SH-SY5Y (cell line): ENCODE results near the gene PLEK.

Source experiments
- GATA2 ChIP-seq: IDR thresholded peaks from 2 replicates; pipeline ENCODE4 v1.6.1; 2011; ENCODE audit warnings: mild to moderate bottlenecking, low read depth, low read length
- GATA3 ChIP-seq: IDR thresholded peaks from 2 replicates; pipeline ENCODE4 v1.6.1; 2011; ENCODE audit warnings: low read depth, mild to moderate bottlenecking, low read length, moderate library complexity

PLEK gene

DNA sequence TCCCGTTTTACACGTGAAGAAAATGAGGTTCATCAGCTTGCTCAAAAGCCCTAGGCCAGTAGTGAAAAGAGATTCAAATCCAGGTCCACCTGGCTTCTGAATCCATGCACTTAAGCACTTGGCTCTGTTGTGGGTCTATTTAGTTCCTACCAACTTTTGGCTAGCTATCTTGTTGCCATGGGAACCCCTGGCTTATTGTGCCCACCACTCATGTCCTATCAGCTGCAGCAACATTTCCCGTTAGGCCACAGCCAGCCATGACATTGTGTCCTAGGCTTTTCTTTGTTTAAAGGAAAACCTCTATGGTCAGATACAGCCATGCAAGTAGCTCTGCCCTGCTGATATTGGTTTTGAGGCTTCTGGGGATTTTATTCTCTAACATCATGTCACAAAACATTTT is 49.8 kb downstream of the PLEK start:
- TF ChIP-seq GATA2 = no peak
- TF ChIP-seq GATA3 = no peak

DNA sequence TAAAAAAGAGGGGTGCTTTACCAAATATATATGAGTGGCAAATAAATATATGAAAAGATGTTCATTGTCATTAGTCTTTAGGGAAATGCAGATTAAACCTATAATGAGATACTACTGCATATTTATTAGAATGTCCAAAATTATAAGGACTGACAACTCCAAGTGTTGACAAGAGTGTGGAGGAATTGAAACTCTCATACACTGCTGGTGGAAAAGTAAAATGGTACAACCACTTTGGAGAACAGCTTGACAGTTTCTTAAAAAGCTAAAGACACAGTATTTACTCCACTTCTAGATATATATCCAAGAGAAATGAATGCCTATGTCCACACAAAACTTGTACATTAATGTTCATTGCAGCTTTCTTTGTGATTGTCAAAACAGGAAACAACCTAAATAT is 50.4 kb downstream of the PLEK start:
- TF ChIP-seq GATA2 (no peak), GATA3 (no peak)

DNA sequence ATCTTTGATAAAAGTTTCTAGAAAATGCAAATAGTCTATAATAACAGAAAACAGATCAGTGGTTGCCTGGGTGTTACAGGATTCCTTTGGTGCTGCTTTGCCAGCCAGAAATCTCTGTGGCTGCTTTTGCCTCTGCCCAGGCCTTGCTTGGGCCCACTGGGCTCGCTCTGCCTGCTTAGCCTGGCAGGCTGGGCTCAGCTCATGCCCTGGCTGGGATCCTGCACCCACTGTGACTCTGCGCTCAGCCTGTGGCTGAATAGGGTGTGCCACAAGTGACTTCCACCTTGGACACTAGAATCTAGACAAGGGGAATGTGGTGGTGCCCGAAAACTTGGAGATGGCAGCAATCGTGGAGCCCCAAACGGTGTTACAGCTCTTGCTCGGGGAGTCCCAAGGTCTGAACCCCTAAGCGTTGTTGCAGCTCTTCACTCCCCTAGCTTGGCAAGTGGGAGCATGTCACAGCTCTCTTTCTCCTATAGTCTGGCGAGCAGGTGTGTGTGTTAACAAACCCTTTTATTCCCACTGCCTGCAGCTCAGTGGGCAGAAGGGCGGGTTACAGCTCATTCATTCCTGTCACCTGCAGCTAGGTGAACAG is 51.1 kb downstream of the PLEK start:
- TF ChIP-seq GATA3 (no peak), GATA2 (no peak)

DNA sequence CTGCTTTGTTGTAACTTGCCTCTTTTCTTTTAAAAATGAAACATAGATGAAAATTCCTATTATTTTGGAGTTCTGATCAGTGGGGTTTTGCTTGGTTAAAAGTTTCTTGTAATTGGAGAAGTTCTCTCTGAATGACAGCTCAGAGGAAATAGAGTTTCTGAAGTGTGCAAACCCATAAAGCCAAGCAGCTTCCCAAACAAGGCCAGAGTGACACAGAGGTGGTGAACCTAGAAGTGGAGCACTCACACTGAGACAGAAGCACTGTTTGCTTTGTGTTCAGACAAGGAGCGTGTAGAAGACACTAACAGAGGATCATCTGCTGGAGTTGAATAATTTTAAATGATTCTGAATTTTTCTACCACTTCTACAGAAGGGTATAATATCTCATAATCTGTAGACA is 52.8 kb downstream of the PLEK start:
- TF ChIP-seq GATA3 (no peak), GATA2 (no peak)

DNA sequence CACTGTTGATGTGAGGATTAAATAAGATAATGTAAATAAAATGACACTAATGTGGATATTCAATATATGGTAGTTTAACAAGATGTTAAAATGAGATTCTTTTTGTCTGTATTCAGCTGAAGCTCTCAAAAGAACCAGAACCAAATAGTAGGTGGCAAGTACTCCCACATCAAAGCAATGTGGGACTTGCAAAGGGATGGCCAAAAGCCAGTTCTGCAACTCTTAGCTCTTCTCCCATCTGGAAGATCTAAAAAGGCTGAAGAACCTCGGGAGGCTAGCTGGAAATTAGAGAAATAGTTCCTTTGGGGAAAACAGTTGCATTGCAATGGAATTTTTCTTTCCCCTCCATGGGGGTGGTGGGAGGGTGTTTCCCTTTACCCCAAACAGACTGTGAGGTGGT is 53.3 kb downstream of the PLEK start:
- TF ChIP-seq GATA2 (no peak), GATA3 (no peak)

DNA sequence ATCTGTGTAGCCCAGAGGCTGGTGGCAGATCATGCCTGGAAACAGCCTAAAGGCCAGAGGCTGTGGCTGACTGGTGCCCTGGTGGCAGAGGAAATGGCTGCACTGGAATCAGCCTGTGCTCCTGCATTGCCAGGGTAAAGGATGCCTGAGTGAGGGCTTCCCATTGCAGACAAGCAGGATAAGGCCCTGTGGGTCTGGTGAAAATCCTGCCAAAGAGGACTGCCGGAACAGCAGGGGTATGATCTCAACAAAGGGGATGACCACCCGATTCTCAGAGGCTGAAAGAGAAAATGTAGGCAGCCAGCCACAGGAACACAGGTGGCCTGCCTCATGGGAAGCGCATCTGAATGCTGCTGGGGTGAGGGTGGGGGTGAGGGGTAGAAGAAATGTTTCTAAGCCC is 53.8 kb downstream of the PLEK start:
- no peak for TF ChIP-seq GATA2
- no peak for TF ChIP-seq GATA3

DNA sequence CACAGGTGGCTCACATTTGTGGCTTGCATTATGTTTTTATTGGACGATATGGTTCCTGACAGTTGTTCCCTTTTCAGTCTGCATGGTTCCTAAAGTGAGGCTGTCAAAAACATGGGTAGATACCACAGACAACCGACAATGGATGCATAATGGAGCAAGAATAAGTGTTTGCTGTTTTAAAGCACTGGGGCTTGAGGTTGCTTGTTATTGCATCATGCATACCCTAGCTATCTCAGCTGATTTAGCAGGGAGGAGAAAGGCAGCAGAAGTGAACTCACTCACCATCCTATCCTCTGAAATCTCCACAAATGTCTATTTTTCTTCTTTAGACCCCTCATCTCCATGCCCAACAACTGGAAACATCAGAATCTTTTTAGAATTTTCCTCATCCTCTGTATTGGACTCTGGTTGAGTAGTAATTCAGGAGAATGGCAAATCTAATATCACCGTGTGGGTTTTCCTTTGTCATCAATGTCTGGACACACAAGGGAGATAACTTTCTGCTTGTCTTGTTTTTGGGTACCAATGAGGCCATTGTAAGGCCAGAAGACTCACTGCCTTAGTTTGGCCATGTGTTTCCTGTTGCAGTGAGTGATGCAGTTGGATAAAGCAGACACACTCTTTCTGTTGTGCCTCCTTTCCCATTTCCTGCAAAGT is 55.3 kb downstream of the PLEK start:
- TF ChIP-seq GATA2 (no peak), GATA3 (no peak)

DNA sequence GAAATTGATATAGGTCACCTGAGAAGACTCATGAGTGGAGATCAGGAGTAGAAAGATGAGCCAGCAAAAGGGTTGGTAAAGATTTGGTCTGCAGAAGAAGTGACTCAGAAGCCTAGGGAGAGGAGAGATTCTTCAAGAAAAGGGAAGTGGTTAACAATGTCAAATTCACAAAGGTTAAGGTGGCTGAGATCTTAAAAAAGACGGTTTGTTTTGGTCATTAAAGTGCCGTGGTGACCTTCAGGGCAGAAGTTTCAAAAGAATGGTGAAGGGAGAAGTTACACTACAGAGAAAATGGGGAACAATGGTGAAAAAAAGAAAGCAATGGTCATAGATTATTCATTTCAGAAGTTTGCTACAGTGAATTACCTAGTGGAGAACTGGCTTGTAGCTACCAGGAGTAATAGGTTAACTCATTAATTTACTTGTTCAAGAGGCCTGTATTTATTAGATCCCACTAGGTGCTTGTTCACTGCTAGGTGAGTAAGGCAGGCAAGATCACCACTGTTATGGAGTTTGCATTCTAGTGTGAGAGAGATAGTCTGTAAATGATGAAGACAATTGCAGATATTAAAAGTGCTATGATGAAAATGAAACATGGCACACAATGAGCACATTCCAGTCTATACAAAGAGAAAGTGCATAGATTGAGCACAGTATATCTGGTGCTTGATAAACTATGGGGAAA is 59.0 kb downstream of the PLEK start:
- TF ChIP-seq GATA2 (no peak), GATA3 (no peak)

DNA sequence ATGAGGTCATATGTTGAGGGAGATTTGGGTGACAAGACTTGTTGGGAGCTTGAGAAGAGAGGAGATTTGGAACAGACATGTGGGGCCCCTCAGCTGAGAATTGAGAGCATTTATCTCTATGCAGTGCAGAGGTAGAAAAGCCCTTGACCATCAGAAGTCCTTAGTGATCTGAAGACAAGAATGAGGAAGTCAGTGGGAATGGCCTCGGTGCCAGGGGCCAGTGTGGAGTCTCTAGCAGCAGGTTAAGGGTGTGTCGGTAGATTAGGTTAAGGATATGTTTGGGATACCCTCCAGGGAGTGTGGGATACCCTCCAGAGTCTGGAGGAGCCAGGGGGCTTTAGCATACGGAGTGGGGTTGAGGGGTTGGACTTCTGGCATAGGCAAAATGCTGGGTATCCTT is 60.4 kb downstream of the PLEK start:
- TF ChIP-seq GATA3 = no peak
- no peak for TF ChIP-seq GATA2

DNA sequence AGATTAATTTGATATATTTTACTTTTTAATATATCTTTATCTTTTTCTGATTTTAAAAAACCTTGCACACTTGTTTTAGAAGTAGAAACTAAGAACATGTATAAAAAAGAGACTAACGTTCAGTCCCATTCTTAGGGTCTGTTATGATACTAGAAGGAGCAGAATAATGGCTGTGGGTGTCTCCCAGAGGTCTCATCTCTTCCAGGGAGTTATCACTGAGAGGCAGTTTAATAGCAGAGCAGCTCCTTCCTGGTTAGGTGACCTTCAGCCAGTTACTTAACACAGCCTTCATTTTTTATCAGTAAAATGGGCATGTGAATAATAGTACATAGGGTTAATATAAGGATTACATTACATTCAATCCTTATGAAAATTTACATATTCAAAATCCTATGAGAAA is 61.4 kb downstream of the PLEK start:
- TF ChIP-seq GATA3 (no peak), GATA2 (no peak)

DNA sequence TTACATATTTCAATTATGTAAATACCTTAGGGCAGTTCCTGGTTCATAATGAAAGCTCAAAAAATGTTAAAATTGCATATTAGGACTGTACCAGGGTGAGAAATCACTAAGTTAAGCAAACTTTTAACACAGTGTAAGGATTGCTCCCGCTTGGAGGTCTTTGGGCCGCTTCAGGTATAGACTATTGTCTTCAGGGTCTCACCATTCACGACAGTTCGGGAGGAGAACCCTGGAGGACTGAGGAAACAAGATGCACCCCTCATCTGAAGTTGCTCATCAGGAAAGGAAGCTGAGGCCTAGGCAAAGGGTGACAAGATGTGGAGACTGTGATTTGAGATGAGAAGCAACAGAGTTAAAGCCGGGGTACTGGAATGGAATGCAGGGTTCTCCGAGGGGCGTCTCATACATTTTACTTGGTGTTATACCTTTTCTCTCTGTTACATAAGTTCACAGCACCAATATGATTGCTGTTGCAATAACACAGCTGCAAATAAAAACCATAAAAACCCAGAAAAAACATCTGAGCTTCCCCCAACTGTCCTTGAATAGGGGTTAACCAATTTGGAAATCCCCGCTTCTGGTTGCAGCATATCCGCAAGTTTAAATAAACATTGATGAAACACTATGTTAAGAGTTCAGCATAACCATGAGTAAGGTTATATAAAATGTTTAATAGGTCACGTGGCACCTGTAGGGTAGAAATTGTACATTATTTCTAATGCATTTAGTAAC is 61.9 kb downstream of the PLEK start:
- TF ChIP-seq GATA2 (no peak), GATA3 (no peak)

DNA sequence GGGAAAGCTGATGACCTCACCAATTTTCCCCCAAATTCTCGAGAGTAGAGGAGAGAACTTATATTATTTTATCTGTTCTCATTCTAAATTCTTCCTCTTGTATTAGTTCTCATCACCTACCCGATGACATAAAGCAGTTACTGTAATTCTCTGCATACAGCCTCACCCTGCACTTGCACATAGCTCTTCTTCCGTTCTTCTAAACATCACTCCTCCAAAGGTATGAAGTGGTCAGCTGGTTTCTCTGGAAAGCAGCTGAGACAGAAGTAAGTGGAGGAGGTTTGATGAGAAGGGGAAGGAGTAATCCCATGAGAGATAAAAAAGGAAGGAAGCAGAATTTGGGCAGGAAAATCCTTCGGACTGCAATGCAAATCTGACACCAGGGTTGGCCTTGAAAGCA is 63.0 kb downstream of the PLEK start:
- no peak for TF ChIP-seq GATA2
- TF ChIP-seq GATA3 = no peak

DNA sequence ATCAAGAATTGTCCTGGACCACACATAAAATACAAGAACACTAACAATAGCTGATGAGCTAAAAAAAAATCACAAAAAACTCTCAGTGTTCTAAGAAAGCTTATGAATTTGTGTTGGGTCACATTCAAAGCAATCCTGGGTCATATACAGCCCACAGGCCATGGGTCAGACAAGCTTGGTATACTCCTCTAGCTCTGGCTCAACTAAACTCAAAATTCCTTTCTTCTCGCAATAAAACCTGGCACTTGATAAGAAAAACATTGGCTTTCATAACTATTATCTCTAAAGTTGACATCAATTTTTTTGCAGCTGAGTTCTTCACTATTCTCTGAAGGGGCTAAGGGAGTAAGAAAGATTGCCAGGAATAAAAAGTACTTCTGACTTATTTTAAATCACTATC is 63.7 kb downstream of the PLEK start:
- TF ChIP-seq GATA3 = no peak
- TF ChIP-seq GATA2 = no peak

DNA sequence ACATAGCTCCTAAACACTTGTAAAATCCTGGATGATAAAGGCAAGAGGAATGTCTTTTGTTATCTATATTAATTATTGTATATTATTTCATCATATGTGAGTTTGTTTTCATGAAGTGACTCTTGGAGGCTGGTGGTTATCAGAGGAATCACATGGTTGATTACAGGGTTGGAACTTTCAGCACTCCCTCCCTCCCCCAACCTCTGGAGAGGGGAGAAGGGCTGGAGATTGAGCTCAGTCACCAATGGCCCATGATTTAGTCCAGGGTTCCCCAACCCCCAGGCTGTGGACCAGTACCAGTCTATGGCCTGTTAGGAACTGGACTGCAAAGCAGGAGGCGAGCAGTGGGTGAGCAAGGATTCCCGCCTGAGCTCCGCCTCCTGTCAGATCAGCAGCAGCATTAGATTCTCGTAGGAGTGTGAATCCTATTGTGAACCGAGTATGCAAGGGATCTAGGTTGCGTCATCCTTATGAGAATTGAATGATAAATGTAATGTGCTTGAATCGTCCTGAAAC is 64.3 kb downstream of the PLEK start:
- no peak for TF ChIP-seq GATA2
- no peak for TF ChIP-seq GATA3

DNA sequence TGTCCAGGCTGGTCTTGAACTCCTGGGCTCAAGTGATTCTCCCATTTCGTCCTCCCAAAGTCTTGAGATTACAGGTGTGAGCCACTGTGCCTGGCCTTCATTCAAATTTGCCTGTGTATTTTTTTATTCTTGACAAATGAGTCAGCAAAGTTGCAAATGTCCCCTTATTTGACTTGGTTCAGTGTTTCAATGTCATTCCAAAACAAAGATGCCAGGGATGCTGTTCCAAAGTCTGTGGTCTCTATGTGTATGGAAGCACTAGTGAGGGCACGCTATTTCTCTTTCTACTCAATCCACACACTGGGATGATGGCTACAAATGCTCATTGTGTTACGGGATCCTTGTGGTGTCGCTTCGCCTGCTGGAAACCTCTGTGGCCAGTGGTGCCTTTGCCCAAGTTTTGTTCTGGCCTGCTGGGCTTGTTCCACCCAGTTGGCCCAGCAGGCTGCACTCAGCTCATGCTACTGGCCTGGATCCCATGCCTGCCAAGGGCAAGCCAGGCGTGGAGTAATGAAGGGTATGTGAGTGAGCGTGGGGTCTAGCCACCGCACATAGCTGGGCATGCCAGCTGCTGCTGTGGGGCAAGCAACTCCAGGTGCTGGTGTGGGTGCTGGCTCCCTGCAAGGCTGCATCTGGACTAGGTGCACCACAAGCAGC is 66.4 kb downstream of the PLEK start:
- TF ChIP-seq GATA3 (no peak), GATA2 (no peak)
